Cardiac muscle cell (in vitro differentiated cells and primary cell): ENCODE data around the gene ZNF556. TPM values are rescaled to one million over a fixed set of nuclear protein-coding genes. Genes with fewer than 3 reads are reported as not detected.
"Not testable (repeated sequence)": the region's sequence is repeated elsewhere in the genome, so short reads cannot be mapped to it uniquely, and the experiment has no call there.

Source experiments
- DNase-seq, 2 donors: peaks; one replicate each; pipeline versions ENCODE4 v3.0.0 to v3.0.0-alpha.2; 2010 to 2017; ENCODE audit warnings: low read depth in 1 of 2, low spot score in 1 of 2
- H3K27ac ChIP-seq: fragments of 200-600 bp; sonication (generic); 2 replicates; pipeline ENCODE4 v1.5.1; 2016
- H3K27me3 ChIP-seq: fragments of 200-600 bp; sonication (generic); 2 replicates; pipeline ENCODE4 v1.6.0; 2016; ENCODE audit warnings: control low read depth
- H3K36me3 ChIP-seq: fragments of 200-600 bp; sonication (generic); 2 replicates; pipeline ENCODE4 v1.5.1; 2016; ENCODE audit warnings: control low read depth
- H3K4me1 ChIP-seq: fragments of 200-600 bp; sonication (generic); 2 replicates; pipeline ENCODE4 v1.8.1; 2017; ENCODE audit warnings: low read depth, mild to moderate bottlenecking, mixed run types
- H3K4me3 ChIP-seq: fragments of 200-600 bp; sonication (generic); 2 replicates; pipeline ENCODE4 v1.5.1; 2016; ENCODE audit warnings: mild to moderate bottlenecking
- H3K9me3 ChIP-seq: fragments of 200-600 bp; sonication (generic); 2 replicates; pipeline ENCODE4 v1.5.1; 2017; ENCODE audit warnings: low read depth, mild to moderate bottlenecking, control low read depth
- polyA plus RNA-seq: library from polyadenylated mRNA; unstranded; fragments of >200 nt; fragmentation: Nextera tagmentation; extraction: Ambion mirVana; gene quantifications from 2 replicates; pipeline ENCODE4 v1.2.1, GENCODE V29; 2016
- total RNA-seq: library from RNA; depleted of rRNA; stranded (reverse); fragments of >200 nt; gene quantifications from 2 replicates; pipeline ENCODE4 v1.2.3, GENCODE V29; 2016
- TF ChIP-seq, protein P1 (sequence below): IDR thresholded peaks from 2 replicates; pipeline ENCODE4 v1.5.1; 2012; ENCODE audit warnings: low read depth, mild to moderate bottlenecking, low read length

Gene ZNF556
- total and polyA plus RNA-seq, 2 experiments from 2014 or later: 0.09 to 0.21 TPM

DNA sequence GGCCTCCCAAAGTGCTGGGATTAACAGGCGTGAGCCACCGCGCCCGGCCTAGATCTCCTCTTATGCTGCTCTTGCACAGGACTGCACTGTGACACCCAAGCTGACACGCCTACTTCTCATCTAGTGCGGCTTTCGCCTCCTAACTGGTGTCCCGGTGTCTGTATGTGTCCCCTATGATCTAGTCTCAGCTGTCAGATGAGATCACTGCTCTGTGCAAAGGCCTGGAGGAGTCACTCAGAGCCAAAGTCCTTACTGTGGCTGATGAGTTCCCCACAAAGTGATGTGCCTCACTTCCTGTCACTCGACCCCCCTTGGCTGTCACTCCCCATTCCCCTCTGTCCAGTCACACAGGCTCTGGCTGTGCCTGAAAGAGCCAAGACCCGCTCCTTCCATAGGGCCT, 2.5 kb downstream of the ZNF556 start:
- Histone ChIP-seq H3K4me3 (no peak overlapping the region), H3K36me3 (no peaks in the 10 kb centered on the region), H3K9me3 (no peaks in the 10 kb centered on the region), H3K27ac (no peak overlapping the region), H3K4me1 (no peaks in the 10 kb centered on the region), H3K27me3 (no peaks in the 10 kb centered on the region)
- no peak for DNase-seq
- TF ChIP-seq, protein P1, sequence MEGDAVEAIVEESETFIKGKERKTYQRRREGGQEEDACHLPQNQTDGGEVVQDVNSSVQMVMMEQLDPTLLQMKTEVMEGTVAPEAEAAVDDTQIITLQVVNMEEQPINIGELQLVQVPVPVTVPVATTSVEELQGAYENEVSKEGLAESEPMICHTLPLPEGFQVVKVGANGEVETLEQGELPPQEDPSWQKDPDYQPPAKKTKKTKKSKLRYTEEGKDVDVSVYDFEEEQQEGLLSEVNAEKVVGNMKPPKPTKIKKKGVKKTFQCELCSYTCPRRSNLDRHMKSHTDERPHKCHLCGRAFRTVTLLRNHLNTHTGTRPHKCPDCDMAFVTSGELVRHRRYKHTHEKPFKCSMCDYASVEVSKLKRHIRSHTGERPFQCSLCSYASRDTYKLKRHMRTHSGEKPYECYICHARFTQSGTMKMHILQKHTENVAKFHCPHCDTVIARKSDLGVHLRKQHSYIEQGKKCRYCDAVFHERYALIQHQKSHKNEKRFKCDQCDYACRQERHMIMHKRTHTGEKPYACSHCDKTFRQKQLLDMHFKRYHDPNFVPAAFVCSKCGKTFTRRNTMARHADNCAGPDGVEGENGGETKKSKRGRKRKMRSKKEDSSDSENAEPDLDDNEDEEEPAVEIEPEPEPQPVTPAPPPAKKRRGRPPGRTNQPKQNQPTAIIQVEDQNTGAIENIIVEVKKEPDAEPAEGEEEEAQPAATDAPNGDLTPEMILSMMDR: no peak

DNA sequence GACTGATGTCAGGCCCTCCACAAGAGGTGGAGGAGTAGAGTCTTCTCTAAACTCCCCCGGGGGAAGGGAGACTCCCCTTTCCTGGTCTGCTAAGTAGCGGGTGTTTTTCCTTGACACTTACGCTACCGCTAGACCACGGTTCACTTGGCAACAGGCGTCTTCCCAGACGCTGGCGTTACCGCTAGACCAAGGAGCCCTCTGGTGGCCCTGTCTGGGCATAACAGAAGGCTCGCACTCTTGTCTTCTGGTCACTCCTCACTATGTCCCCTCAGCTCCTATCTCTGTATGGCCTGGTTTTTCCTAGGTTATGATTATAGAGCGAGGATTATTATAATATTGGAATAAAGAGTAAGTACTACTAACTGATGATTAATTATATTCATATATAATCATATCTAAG, 5.0 kb downstream of the ZNF556 start:
- not testable (repeated sequence) for H3K9me3 ChIP-seq, H3K36me3 ChIP-seq, H3K27me3 ChIP-seq, H3K4me1 ChIP-seq, H3K4me3 ChIP-seq, H3K27ac ChIP-seq
- DNase-seq: peak in 1 of 2 donors; percentile 44
- TF ChIP-seq, protein P1: peak; percentile 32

DNA sequence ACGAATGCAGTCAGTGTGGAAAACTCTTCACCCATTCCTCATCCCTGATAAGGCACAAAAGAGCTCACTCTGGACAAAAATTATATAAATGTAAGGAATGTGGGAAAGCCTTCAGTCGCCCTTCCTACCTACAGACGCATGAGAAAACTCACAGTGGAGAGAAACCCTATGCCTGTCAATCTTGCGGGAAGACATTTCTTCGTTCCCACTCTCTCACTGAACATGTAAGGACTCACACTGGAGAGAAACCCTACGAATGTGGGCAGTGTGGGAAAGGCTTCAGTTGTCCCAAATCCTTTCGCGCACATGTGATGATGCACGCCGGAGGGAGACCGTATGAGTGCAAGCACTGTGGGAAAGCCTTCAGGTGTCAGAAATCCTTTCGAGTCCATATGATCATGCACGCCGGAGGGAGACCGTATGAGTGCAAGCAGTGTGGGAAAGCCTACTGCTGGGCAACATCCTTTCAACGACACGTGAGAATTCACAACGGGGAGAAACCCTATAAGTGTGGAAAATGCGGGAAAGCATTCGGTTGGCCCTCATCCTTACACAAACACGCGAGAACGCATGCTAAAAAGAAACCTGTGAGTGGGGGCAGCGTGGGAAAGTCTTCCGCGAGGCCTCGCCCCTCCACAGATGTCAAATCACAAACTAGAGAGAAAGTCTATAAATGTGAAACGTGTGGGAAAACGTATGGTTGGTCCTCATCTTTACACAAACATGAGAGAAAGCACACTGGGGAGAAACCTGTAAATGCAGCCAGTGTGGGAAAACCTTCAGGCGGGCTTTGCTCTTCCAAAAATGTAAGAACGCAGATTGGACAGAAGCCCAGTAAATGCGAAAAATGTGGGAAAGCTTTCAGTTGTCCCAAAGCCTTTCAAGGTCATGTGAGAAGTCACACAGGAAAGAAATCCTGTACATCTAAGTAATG, 10.5 kb downstream of the ZNF556 start:
- Histone ChIP-seq H3K27ac (no peak overlapping the region), H3K4me3 (no peak overlapping the region)
- DNase-seq: no peak

DNA sequence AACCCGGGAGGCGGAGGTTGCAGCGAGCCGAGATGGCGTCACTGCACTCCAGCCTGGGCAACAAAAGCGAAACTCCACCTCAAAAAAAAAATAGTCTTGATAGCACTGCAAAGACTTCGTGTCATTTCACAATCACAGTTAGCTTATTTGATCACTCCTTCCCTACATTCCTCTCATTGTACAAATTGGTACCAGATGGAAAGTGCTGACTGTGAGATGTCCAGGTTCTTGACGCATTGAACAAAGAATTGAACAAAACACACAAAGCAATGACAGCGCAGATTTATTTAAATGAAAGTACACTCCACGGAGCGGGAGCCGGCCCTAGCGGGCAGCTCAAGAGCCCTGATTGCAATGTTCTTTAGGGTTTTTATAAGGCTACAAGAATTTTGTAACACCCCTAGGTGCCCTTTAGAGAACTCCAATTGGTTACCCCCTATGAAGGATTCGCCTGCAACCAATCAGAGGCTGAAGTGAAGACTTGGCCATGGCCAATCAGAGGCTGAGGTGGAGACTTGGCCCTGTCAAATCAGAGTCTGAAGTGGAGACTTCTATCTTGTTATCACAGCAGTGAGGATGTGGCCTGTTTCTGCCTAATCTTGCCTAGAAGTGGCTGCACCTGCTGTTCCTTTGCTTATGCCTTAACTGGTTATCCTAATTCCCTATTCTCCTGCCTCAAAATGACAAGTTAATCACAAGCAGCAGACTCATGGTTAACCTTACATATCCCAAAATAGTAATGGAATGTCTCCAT, 16.7 kb downstream of the ZNF556 start:
- no peak overlapping the region for H3K27ac ChIP-seq
- no peaks in the 10 kb centered on the region for H3K36me3 ChIP-seq
- H3K27me3 ChIP-seq: no peaks in the 10 kb centered on the region
- TF ChIP-seq, protein P1: no peak
- H3K4me3 ChIP-seq: no peak overlapping the region
- H3K4me1 ChIP-seq: no peaks in the 10 kb centered on the region
- no peak for DNase-seq
- H3K9me3 ChIP-seq: no peaks in the 10 kb centered on the region

More for the DNA sequence above, 10.5 kb downstream of the ZNF556 start:
- no peaks in the 10 kb centered on the region for H3K4me1 ChIP-seq
- TF ChIP-seq, protein P1: no peak
- H3K9me3 ChIP-seq: no peaks in the 10 kb centered on the region
- no peaks in the 10 kb centered on the region for H3K27me3 ChIP-seq
- H3K36me3 ChIP-seq: no peaks in the 10 kb centered on the region

DNA sequence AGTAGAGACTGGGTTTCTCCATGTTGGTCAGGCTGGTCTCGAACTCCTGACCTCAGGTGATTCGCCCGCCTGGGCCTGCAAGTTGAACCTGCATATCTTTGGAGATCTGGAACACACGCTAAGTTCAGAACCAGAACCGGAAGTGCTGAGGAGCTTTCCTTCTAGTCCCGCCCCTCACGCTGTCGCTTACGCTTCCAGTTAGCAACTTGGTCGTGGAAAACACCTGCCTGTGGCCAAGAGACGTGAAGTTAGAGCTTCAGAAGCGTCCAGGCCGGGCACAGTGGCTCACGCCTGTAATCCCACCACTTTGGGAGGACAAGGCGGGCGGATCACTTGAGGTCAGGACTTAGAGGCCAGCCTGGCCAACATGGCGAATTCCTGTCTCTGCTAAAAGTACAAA, 18.6 kb downstream of the ZNF556 start:
- Histone ChIP-seq H3K4me1 (no peaks in the 10 kb centered on the region), H3K9me3 (no peaks in the 10 kb centered on the region), H3K27ac (no peak overlapping the region), H3K4me3 (no peak overlapping the region), H3K36me3 (no peaks in the 10 kb centered on the region), H3K27me3 (no peaks in the 10 kb centered on the region)
- no peak for DNase-seq
- TF ChIP-seq, protein P1: no peak
